ENCODE results near the gene ITGB5. TPM values are rescaled to one million over a fixed set of nuclear protein-coding genes. Genes with fewer than 3 reads are reported as not detected.
"Not testable (repeated sequence)": the region's sequence is repeated elsewhere in the genome, so short reads cannot be mapped to it uniquely, and the experiment has no call there.

ITGB5 gene
- total RNA-seq, 2 donors from 2014 or later, result 262 to 329 TPM

DNA sequence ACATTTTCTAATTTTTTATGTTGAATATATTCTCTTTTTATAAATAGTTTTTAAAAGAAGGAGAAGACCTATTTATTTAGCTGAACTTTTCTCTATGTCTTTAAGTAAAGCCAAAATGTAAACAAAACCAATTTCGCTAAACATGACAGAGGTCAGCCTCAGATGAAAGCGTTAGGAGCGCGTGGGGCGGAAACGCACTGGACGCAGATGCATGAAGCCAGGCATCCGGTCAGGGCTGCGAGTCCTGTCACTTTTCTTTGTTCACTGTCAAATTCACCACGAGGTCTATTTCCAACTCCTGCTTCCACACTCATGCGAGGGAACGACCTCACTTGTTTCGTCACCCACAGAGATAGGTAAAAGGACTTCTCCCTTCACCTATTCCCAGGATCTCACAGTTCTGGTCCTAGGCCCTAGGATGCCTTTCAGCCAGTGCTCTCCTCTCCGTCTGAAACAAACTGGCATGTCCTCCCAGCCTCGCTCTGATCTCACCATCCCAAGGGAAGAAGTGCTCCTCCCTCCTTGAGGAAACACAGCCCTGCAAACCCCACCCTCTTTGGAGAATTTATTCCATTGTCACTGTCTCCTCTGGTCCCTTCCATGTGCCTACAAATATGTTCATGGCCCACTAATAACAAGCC, 57.9 kb downstream of the ITGB5 start:
- WGBS, 2 experiments (ENCODE audit: insufficient coverage in 1 of 2, insufficient read length in 1 of 2), result 83 to 89% methylated on average over 10 to 15 of the region's 15 CpGs
- H3K36me3 Mint-ChIP-seq (ENCODE audit: low read depth), result peaks cover 74% of the 10 kb centered on the region
- peak overlapping the region; percentile 65 for H3K27ac Mint-ChIP-seq

DNA sequence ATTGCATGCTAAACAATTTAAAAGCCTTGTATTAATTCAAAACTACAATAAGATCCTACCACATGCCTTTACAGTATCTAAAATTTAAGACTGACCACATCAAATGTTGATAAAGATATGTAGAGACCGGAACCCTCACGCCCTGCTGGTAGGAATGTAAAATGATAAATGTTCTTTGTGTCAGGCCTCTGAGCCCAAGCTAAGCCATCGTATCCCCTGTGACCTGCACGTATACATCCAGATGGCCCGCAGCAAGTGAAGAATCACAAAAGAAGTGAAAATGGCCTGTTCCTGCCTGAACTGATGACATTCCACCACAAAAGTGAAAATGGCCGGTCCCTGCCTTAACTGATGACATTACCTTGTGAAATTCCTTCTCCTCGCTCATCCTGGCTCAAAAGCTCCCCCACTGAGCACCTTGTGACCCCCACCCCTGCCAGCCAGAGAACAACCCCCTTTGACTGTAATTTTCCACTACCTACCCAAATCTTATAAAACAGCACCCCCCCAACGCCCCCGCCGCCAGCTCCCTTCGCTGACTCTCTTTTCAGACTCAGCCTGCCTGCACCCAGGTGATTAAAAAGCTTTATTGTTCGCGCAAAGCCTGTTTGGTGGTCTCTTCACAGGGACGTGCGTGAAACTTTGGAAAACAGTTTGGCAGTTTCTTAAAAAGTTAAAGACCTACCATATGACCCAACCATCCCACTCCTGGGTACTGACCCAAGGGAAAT, 59.5 kb downstream of the ITGB5 start:
- peaks cover 15% of the 10 kb centered on the region for H3K4me1 ChIP-seq (ENCODE audit: control insufficient read depth, insufficient read depth, low read length)
- TF ChIP-seq, protein P1, sequence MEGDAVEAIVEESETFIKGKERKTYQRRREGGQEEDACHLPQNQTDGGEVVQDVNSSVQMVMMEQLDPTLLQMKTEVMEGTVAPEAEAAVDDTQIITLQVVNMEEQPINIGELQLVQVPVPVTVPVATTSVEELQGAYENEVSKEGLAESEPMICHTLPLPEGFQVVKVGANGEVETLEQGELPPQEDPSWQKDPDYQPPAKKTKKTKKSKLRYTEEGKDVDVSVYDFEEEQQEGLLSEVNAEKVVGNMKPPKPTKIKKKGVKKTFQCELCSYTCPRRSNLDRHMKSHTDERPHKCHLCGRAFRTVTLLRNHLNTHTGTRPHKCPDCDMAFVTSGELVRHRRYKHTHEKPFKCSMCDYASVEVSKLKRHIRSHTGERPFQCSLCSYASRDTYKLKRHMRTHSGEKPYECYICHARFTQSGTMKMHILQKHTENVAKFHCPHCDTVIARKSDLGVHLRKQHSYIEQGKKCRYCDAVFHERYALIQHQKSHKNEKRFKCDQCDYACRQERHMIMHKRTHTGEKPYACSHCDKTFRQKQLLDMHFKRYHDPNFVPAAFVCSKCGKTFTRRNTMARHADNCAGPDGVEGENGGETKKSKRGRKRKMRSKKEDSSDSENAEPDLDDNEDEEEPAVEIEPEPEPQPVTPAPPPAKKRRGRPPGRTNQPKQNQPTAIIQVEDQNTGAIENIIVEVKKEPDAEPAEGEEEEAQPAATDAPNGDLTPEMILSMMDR (conservative IDR thresholded peaks at IDR 0.05), result peak; percentile 87
- Mint-ChIP-seq H3K4me1 (peaks cover 65% of the 10 kb centered on the region), H3K4me3 (peak overlapping the region; percentile 28), H3K36me3 (ENCODE audit: low read depth) (peaks cover 66% of the 10 kb centered on the region), H3K27ac (peak overlapping the region; percentile 96)
- DNase-seq, result peak; percentile 90
- WGBS, 2 experiments (ENCODE audit: insufficient coverage in 1 of 2, insufficient read length in 1 of 2), result 21 to 39% methylated on average over 11 to 15 of the region's 15 CpGs
- H3K9ac ChIP-seq (ENCODE audit: extremely low read depth, low read length, poor library complexity, severe bottlenecking), result peak overlapping the region; percentile 16
- not testable (repeated sequence) for H3K9me3 Mint-ChIP-seq; H3K27me3 Mint-ChIP-seq (ENCODE audit: insufficient read depth); H3K27me3 ChIP-seq (ENCODE audit: control insufficient read depth, insufficient read depth, low read length, poor library complexity, severe bottlenecking)
- peak overlapping the region; percentile 20 for H3K4me3 ChIP-seq (ENCODE audit: low read length)
- H3K9me3 ChIP-seq (ENCODE audit: control insufficient read depth, low read length), result peaks cover 11% of the 10 kb centered on the region
- H3K27ac ChIP-seq (ENCODE audit: low read depth, low read length), result peak overlapping the region; percentile 12
- H3K36me3 ChIP-seq (ENCODE audit: control insufficient read depth, insufficient read depth, low read length), result peaks cover 73% of the 10 kb centered on the region

More for the DNA sequence above, 57.9 kb downstream of the ITGB5 start:
- H3K27me3 ChIP-seq (ENCODE audit: control insufficient read depth, insufficient read depth, low read length, poor library complexity, severe bottlenecking), result no peaks in the 10 kb centered on the region
- no peaks in the 10 kb centered on the region for H3K27me3 Mint-ChIP-seq (ENCODE audit: insufficient read depth)
- no peak overlapping the region for H3K9ac ChIP-seq (ENCODE audit: extremely low read depth, low read length, poor library complexity, severe bottlenecking)
- H3K4me1 ChIP-seq (ENCODE audit: control insufficient read depth, insufficient read depth, low read length), result peaks cover 15% of the 10 kb centered on the region
- TF ChIP-seq, protein P1 (conservative IDR thresholded peaks at IDR 0.05), result no peak
- peaks cover 68% of the 10 kb centered on the region for H3K4me1 Mint-ChIP-seq
- H3K27ac ChIP-seq (ENCODE audit: low read depth, low read length), result no peak overlapping the region
- peaks cover 18% of the 10 kb centered on the region for H3K9me3 ChIP-seq (ENCODE audit: control insufficient read depth, low read length)
- peaks cover 80% of the 10 kb centered on the region for H3K36me3 ChIP-seq (ENCODE audit: control insufficient read depth, insufficient read depth, low read length)
- no peak overlapping the region for H3K4me3 ChIP-seq (ENCODE audit: low read length)
- no peaks in the 10 kb centered on the region for H3K9me3 Mint-ChIP-seq
- peak; percentile 69 for DNase-seq
- no peak overlapping the region for H3K4me3 Mint-ChIP-seq

DNA sequence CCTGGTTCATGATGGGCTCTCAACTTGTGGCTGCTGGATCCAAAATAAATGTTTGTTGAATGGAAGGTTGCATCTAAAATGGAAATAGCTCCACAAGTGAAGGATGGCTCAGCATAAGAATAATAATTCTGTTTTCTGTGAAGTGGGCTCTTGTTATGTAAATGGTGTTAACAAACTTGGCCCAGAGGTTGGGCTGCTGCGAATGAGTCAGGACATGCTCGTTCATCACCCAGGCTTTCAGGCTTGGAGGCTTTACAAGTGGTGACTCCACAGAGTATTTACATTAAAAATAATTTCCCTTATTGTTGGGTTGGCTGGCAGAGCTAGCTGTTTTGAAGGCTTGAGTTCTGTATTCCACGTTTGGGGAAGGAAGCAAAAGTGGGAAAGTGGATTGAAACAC, 60.5 kb downstream of the ITGB5 start:
- H3K27ac Mint-ChIP-seq, result peak overlapping the region; percentile 96
- Histone ChIP-seq H3K27ac (ENCODE audit: low read depth, low read length) (peak overlapping the region; percentile 12), H3K4me3 (ENCODE audit: low read length) (no peak overlapping the region), H3K9ac (ENCODE audit: extremely low read depth, low read length, poor library complexity, severe bottlenecking) (no peak overlapping the region), H3K27me3 (ENCODE audit: control insufficient read depth, insufficient read depth, low read length, poor library complexity, severe bottlenecking) (no peaks in the 10 kb centered on the region), H3K36me3 (ENCODE audit: control insufficient read depth, insufficient read depth, low read length) (peaks cover 73% of the 10 kb centered on the region), H3K9me3 (ENCODE audit: control insufficient read depth, low read length) (peaks cover 11% of the 10 kb centered on the region), H3K4me1 (ENCODE audit: control insufficient read depth, insufficient read depth, low read length) (peaks cover 15% of the 10 kb centered on the region)
- H3K36me3 Mint-ChIP-seq (ENCODE audit: low read depth), result peaks cover 67% of the 10 kb centered on the region
- no peak overlapping the region for H3K4me3 Mint-ChIP-seq
- H3K9me3 Mint-ChIP-seq, result no peaks in the 10 kb centered on the region
- WGBS, 2 experiments (ENCODE audit: insufficient coverage in 1 of 2, insufficient read length in 1 of 2), result 52% methylated on average over 3 of the region's 3 CpGs; no CpG with 5 or more reads in 1 of the 2 experiments
- DNase-seq, result peak; percentile 81
- peaks cover 60% of the 10 kb centered on the region for H3K4me1 Mint-ChIP-seq
- TF ChIP-seq, protein P1 (conservative IDR thresholded peaks at IDR 0.05), result no peak
- H3K27me3 Mint-ChIP-seq (ENCODE audit: insufficient read depth), result no peaks in the 10 kb centered on the region

Data from endodermal cell (in vitro differentiated cells).